ENCODE measurements around the gene PVR. TPM values are rescaled to one million over a fixed set of nuclear protein-coding genes. Genes with fewer than 3 reads are reported as not detected.
"Not testable (repeated sequence)": the region's sequence is repeated elsewhere in the genome, so short reads cannot be mapped to it uniquely, and the experiment has no call there.

The PVR gene
- polyA plus RNA-seq, 1 donor: 37.2 TPM

- peak; percentile 48 for DNase-seq
Observed at GRCh38 chr19:44644402-44645016, 799 bp downstream of the PVR start.

- no peak for DNase-seq
Observed at GRCh38 chr19:44645407-44646048, 1.8 kb downstream of the PVR start.

GRCh38 chr19:44646049-44646416 is 2.3 kb downstream of the PVR start:
- no peak for DNase-seq

GRCh38 chr19:44647144-44647543 is 3.4 kb downstream of the PVR start:
- no peak for DNase-seq

GRCh38 chr19:44648631-44649251 is 5.0 kb downstream of the PVR start:
- no peak for DNase-seq

GRCh38 chr19:44649578-44650145 is 6.0 kb downstream of the PVR start:
- DNase-seq: no peak

GRCh38 chr19:44653343-44653742 is 9.6 kb downstream of the PVR start:
- no peak for DNase-seq

GRCh38 chr19:44653977-44654774 is 10.5 kb downstream of the PVR start:
- DNase-seq: no peak

GRCh38 chr19:44657211-44657921 is 13.7 kb downstream of the PVR start:
- DNase-seq: peak; percentile 50

GRCh38 chr19:44658069-44658733 is 14.5 kb downstream of the PVR start:
- no peak for DNase-seq

- no peak for DNase-seq
Observed at GRCh38 chr19:44660081-44660480, 16.4 kb downstream of the PVR start.

GRCh38 chr19:44661205-44661604 is 17.5 kb downstream of the PVR start:
- DNase-seq: no peak

- no peak for DNase-seq
Observed at GRCh38 chr19:44661904-44662303, 18.2 kb downstream of the PVR start.

- no peak for DNase-seq
Observed at GRCh38 chr19:44662691-44663385, 19.1 kb downstream of the PVR start.

- DNase-seq: no peak
Observed at GRCh38 chr19:44663996-44664395, 20.3 kb downstream of the PVR start.

- no peak for DNase-seq
Observed at GRCh38 chr19:44664976-44665375, 21.3 kb downstream of the PVR start.

- no peak for DNase-seq
Observed at GRCh38 chr19:44666852-44667556, 23.3 kb downstream of the PVR start.

GRCh38 chr19:44668985-44669764 is 25.5 kb downstream of the PVR start:
- no peak for DNase-seq

GRCh38 chr19:44670027-44670426 is 26.3 kb downstream of the PVR start:
- not testable (repeated sequence) for DNase-seq

Measured in left kidney (tissue), 2 donors.